Measurements from ENCODE around the gene SYNPO2.

DNA sequence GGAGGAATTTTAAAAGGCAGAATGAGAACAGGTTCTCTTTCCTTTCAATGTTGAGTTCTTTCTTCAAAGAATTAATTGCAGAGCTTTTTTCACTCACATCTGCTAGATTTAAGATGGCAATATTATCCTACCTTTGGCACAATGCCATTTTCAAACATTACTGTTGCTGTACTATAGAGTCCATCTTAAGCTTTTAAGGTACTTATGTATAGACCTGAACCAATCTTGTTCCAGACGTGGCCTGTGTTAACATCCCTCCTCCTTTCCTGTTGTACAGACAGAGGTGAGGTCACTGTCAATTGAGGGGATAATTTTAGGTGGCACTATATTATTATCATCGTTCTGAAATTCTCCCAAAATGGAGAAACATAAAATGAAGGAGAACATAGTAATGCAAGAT is 194.0 kb downstream of the SYNPO2 start:
- TF ChIP-seq CTCF (IDR thresholded peaks at IDR 0.05 in 8 of 11, conservative IDR thresholded peaks at IDR 0.05 in 3 of 11) (no peak), POLR2A (IDR thresholded peaks at IDR 0.05) (no peak), POLR2AphosphoS5 (IDR thresholded peaks at IDR 0.05) (no peak)
